Nucleus accumbens (tissue), 56 donors: ENCODE results near the gene UBL3.

Experiments used
- DNase-seq, 56 donors: peaks; one replicate each; lab custom pipeline; 2025; lab: John Stamatoyannopoulos, UW

The UBL3 gene

GRCh38 chr13:29716493-29716892, 133.9 kb downstream of the UBL3 start:
- no peak for DNase-seq
